ENCODE measurements around the gene TFAM.

Gene TFAM

GRCh38 chr10:58358314-58358933, 26.8 kb upstream of the TFAM start:
- H3K27me3 ChIP-seq (ENCODE audit: control insufficient read depth, insufficient read depth, low read length): no peaks in the 10 kb centered on the region
- no peak overlapping the region for H3K9ac ChIP-seq (ENCODE audit: low read length)

GRCh38 chr10:58358947-58359346, 26.3 kb upstream of the TFAM start:
- H3K27me3 ChIP-seq (ENCODE audit: control insufficient read depth, insufficient read depth, low read length): no peaks in the 10 kb centered on the region
- H3K9ac ChIP-seq (ENCODE audit: low read length): no peak overlapping the region
- H3K36me3 ChIP-seq (ENCODE audit: control insufficient read depth, insufficient read depth, low read length): no peaks in the 10 kb centered on the region
- no peaks in the 10 kb centered on the region for H3K9me3 ChIP-seq (ENCODE audit: control insufficient read depth, low read length)
- no peak overlapping the region for H3K4me3 ChIP-seq (ENCODE audit: low read length)
- no peaks in the 10 kb centered on the region for H3K4me1 ChIP-seq (ENCODE audit: control insufficient read depth, insufficient read depth, low read length)

More at GRCh38 chr10:58358314-58358933, 26.8 kb upstream of the TFAM start:
- Histone ChIP-seq H3K4me1 (ENCODE audit: control insufficient read depth, insufficient read depth, low read length) (no peaks in the 10 kb centered on the region), H3K4me3 (ENCODE audit: low read length) (no peak overlapping the region), H3K9me3 (ENCODE audit: control insufficient read depth, low read length) (no peaks in the 10 kb centered on the region), H3K36me3 (ENCODE audit: control insufficient read depth, insufficient read depth, low read length) (no peaks in the 10 kb centered on the region)

DNA sequence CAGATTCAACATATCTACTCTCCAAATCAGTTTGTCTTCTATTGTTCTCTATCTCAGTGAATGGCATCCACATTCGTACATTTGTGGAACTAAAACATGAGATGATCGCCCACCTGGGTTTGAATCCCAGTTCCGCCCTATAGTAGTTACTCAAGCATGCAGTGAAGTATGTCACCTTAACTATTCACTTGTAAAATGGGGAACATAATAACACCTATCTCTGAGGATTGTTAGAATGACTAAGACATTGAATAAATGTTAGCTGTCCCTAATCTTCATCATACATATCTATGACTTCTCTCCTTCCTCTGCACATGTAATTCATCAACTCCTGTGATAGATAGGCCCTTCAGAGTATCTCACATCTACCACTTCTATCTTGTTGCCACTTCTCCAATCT, 25.7 kb upstream of the TFAM start:
- H3K27me3 ChIP-seq (ENCODE audit: control insufficient read depth, insufficient read depth, low read length): no peaks in the 10 kb centered on the region
- no peak overlapping the region for H3K4me3 ChIP-seq (ENCODE audit: low read length)
- no peaks in the 10 kb centered on the region for H3K36me3 ChIP-seq (ENCODE audit: control insufficient read depth, insufficient read depth, low read length)
- no peak overlapping the region for H3K9ac ChIP-seq (ENCODE audit: low read length)
- no peaks in the 10 kb centered on the region for H3K4me1 ChIP-seq (ENCODE audit: control insufficient read depth, insufficient read depth, low read length)
- H3K9me3 ChIP-seq (ENCODE audit: control insufficient read depth, low read length): no peaks in the 10 kb centered on the region

- Histone ChIP-seq H3K36me3 (ENCODE audit: control insufficient read depth, insufficient read depth, low read length) (no peaks in the 10 kb centered on the region), H3K9me3 (ENCODE audit: control insufficient read depth, low read length) (no peaks in the 10 kb centered on the region), H3K4me1 (ENCODE audit: control insufficient read depth, insufficient read depth, low read length) (no peaks in the 10 kb centered on the region), H3K4me3 (ENCODE audit: low read length) (no peak overlapping the region), H3K9ac (ENCODE audit: low read length) (no peak overlapping the region), H3K27me3 (ENCODE audit: control insufficient read depth, insufficient read depth, low read length) (no peaks in the 10 kb centered on the region)
Measured at GRCh38 chr10:58360412-58361004, 24.7 kb upstream of the TFAM start.

DNA sequence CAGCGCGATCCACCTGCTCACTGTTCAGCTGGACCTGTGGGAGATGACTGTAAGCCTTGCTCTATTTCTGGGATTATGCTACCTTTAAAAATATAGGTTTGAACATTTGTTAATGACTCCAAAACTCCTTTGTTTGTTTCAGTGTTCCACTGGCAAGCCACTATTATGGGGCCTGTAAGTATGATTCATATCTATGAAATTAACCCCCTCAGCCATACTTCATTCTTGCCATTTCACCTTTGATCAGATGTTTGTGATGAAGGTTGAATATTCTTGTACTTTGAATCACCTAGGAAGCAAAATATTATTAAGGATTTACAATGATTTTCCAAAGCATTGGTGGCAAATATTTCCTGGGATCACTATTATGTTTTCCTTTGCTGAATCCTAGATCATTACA, 23.9 kb upstream of the TFAM start:
- Histone ChIP-seq H3K27me3 (ENCODE audit: control insufficient read depth, insufficient read depth, low read length) (no peaks in the 10 kb centered on the region), H3K4me1 (ENCODE audit: control insufficient read depth, insufficient read depth, low read length) (no peaks in the 10 kb centered on the region)

DNA sequence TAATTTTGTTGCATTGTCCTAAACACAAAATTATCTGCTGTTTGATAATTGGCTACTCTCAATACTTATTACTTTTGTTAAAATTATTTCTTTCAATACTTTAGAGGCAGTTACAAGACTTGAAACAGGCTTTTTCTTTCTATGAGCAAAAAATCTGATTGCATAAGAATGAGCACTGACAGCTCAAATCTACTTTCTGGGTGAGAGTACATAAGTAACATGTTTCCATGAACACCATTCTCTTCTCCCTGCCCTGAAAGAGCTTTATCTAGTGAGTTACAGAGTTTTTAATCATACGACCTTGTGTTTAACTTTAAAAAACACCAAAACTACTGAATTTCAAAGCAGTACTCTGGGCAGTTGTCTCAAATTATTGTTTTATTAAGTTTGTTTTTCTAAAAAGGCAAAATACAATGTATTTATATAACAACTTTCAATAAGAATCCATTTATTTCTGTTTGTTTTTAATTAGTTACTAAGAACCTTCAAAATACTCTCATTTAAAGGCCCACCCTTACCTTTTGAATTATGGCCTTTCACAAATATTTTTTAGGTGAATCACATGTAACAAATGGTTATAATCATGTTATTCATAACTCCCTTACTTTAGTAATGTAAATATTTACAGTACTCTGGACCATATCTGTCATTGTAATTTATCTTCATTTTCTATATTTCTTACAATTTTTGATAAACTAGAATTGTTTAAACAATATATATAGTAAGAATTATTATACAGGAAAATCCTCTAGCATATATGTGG, 23.0 kb upstream of the TFAM start:
- Histone ChIP-seq H3K4me3 (ENCODE audit: low read length) (no peak overlapping the region), H3K9me3 (ENCODE audit: control insufficient read depth, low read length) (no peaks in the 10 kb centered on the region), H3K9ac (ENCODE audit: low read length) (no peak overlapping the region), H3K36me3 (ENCODE audit: control insufficient read depth, insufficient read depth, low read length) (no peaks in the 10 kb centered on the region), H3K4me1 (ENCODE audit: control insufficient read depth, insufficient read depth, low read length) (no peaks in the 10 kb centered on the region), H3K27me3 (ENCODE audit: control insufficient read depth, insufficient read depth, low read length) (no peaks in the 10 kb centered on the region)

More for the DNA sequence above, 23.9 kb upstream of the TFAM start:
- Histone ChIP-seq H3K9me3 (ENCODE audit: control insufficient read depth, low read length) (no peaks in the 10 kb centered on the region), H3K4me3 (ENCODE audit: low read length) (no peak overlapping the region), H3K9ac (ENCODE audit: low read length) (no peak overlapping the region), H3K36me3 (ENCODE audit: control insufficient read depth, insufficient read depth, low read length) (no peaks in the 10 kb centered on the region)

GRCh38 chr10:58367069-58367468, 18.1 kb upstream of the TFAM start:
- no peaks in the 10 kb centered on the region for H3K4me1 ChIP-seq (ENCODE audit: control insufficient read depth, insufficient read depth, low read length)
- no peaks in the 10 kb centered on the region for H3K9me3 ChIP-seq (ENCODE audit: control insufficient read depth, low read length)
- no peak overlapping the region for H3K9ac ChIP-seq (ENCODE audit: low read length)
- no peaks in the 10 kb centered on the region for H3K36me3 ChIP-seq (ENCODE audit: control insufficient read depth, insufficient read depth, low read length)
- no peaks in the 10 kb centered on the region for H3K27me3 ChIP-seq (ENCODE audit: control insufficient read depth, insufficient read depth, low read length)
- H3K4me3 ChIP-seq (ENCODE audit: low read length): no peak overlapping the region

GRCh38 chr10:58371473-58371872, 13.7 kb upstream of the TFAM start:
- no peaks in the 10 kb centered on the region for H3K9me3 ChIP-seq (ENCODE audit: control insufficient read depth, low read length)
- no peaks in the 10 kb centered on the region for H3K27me3 ChIP-seq (ENCODE audit: control insufficient read depth, insufficient read depth, low read length)
- no peaks in the 10 kb centered on the region for H3K4me1 ChIP-seq (ENCODE audit: control insufficient read depth, insufficient read depth, low read length)
- no peak overlapping the region for H3K9ac ChIP-seq (ENCODE audit: low read length)
- H3K4me3 ChIP-seq (ENCODE audit: low read length): no peak overlapping the region
- H3K36me3 ChIP-seq (ENCODE audit: control insufficient read depth, insufficient read depth, low read length): no peaks in the 10 kb centered on the region

DNA sequence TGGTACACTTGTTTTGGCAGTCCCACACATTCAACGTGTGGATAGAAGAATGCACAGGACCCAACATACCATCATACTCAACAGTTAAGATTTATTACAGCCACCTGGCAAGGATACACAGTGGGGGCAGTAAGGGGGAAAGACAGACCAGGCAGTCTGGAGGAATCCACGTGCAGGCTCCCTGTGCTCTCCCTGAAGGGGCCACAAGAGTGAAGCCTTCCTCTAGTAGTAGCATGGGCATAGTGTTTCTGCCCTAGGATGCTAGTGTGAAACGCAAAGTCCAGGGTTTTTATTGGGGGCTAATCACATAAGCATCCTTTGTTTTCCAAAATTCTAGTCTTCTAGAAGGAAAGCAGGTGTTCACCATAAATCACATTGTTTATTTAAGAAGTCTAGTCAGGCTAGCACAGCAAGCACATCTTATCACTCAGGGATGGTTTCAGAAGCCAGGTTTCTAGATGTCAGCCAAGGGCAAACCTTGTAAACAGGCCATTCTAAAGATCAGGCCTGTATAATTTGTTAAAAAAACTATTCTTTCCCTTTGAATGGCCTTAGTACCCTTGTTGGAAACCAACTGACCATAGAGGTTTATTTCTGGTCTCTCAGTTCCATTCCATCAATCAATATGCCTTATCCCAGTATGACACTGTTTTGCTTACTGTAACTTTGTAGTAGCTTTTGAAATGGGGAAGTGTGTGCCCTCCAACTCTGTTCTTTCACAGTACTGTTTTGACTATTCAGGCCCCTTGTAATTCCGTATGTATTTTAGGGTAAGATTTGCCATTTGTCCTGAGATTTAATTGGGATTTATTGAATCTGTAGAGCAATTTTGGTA, 12.4 kb upstream of the TFAM start:
- Histone ChIP-seq H3K9me3 (ENCODE audit: control insufficient read depth, low read length) (no peaks in the 10 kb centered on the region), H3K4me3 (ENCODE audit: low read length) (no peak overlapping the region), H3K27me3 (ENCODE audit: control insufficient read depth, insufficient read depth, low read length) (no peaks in the 10 kb centered on the region), H3K4me1 (ENCODE audit: control insufficient read depth, insufficient read depth, low read length) (no peaks in the 10 kb centered on the region), H3K36me3 (ENCODE audit: control insufficient read depth, insufficient read depth, low read length) (no peaks in the 10 kb centered on the region), H3K9ac (ENCODE audit: low read length) (no peak overlapping the region)

DNA sequence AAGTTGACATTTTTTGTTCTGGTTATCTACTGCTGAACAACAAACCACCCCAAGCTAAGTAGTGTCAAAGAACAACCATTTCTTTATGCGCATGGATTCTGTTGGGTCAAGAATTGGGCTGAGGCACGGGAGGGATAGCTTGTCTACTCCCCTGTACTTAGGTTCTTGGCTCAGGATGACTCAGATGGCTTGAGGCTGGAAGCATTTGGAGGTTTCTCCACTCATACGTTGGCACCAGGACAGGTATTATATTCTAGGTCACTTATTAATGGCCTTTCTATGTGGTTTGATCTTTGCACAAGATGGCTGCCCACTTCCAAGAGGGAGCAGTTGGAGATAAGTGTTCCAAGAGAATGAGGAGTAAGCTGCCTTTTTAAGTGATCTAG, 11.8 kb upstream of the TFAM start:
- H3K4me3 ChIP-seq (ENCODE audit: low read length): no peak overlapping the region
- H3K4me1 ChIP-seq (ENCODE audit: control insufficient read depth, insufficient read depth, low read length): no peaks in the 10 kb centered on the region
- H3K9ac ChIP-seq (ENCODE audit: low read length): no peak overlapping the region

DNA sequence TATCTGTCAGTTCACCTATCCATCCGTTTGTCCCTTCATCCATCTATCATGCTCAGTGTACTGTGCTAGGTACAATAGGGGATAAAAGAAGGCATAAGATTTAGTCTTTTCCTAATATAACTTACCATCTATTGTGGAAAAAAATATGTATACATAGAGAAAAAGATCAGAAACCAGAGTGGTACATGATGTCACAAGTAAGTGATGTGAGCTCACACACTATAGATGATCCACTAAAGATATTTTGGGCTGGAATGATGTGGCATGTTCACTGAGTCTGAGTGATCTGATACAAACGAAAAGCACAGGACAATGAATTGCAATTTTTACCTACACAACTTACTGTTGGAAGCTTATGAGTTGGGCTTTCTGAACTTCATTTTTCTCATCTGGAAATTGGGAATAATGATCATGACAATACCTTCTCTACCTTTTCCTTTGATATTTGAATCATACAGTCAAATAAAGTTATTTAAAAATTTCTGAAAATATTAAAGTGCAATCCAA, 2.7 kb upstream of the TFAM start:
- Histone ChIP-seq H3K9ac (ENCODE audit: low read length) (no peak overlapping the region), H3K9me3 (ENCODE audit: control insufficient read depth, low read length) (no peaks in the 10 kb centered on the region), H3K4me3 (ENCODE audit: low read length) (no peak overlapping the region), H3K27me3 (ENCODE audit: control insufficient read depth, insufficient read depth, low read length) (no peaks in the 10 kb centered on the region), H3K36me3 (ENCODE audit: control insufficient read depth, insufficient read depth, low read length) (no peaks in the 10 kb centered on the region), H3K4me1 (ENCODE audit: control insufficient read depth, insufficient read depth, low read length) (peaks cover 10% of the 10 kb centered on the region)

More for the DNA sequence above, 11.8 kb upstream of the TFAM start:
- no peaks in the 10 kb centered on the region for H3K9me3 ChIP-seq (ENCODE audit: control insufficient read depth, low read length)
- H3K27me3 ChIP-seq (ENCODE audit: control insufficient read depth, insufficient read depth, low read length): no peaks in the 10 kb centered on the region
- H3K36me3 ChIP-seq (ENCODE audit: control insufficient read depth, insufficient read depth, low read length): no peaks in the 10 kb centered on the region
